ENCODE results near the gene LRRC28.

GRCh38 chr15:99244306-99244705 lies 7.0 kb upstream of the LRRC28 start:
- TF ChIP-seq CTCF (conservative IDR thresholded peaks at IDR 0.05 in 1 of 2, IDR thresholded peaks at IDR 0.05 in 1 of 2; ENCODE audit: low read depth in 1 of 2, low read length in 2 of 2): no peak
- no peak for TF ChIP-seq EZH2 (IDR thresholded peaks at IDR 0.05; ENCODE audit: low read length, missing control alignments)
